H9 (cell line): ENCODE results near the gene SLC25A3. TPM values are rescaled to one million over a fixed set of nuclear protein-coding genes. Genes with fewer than 3 reads are reported as not detected.

Source experiments
- DNase-seq: peaks from one replicate; pipeline ENCODE4 v3.0.0-alpha.2; 2017
- H2AFZ ChIP-seq: one replicate; pipeline ENCODE4 v1.6.1; 2013; ENCODE audit warnings: mild to moderate bottlenecking, low read length, control low read depth, moderate library complexity
- H2AK5ac ChIP-seq: 2 replicates; pipeline ENCODE4 v1.6.1; 2013; ENCODE audit warnings: low read length, control low read depth, mixed read lengths; ENCODE audit not compliant: insufficient read length
- H2BK120ac ChIP-seq: one replicate; pipeline ENCODE4 v1.6.1; 2013; ENCODE audit warnings: low read depth, mild to moderate bottlenecking, low read length, control low read depth, inconsistent platforms; ENCODE audit not compliant: poor library complexity, severe bottlenecking
- H2BK12ac ChIP-seq: 2 replicates; pipeline ENCODE4 v1.6.1; 2013; ENCODE audit warnings: low read length, control low read depth, mixed read lengths, low read depth; ENCODE audit not compliant: insufficient read length
- H2BK15ac ChIP-seq: 2 replicates; pipeline ENCODE4 v1.6.1; 2013; ENCODE audit warnings: low read depth, low read length, control low read depth
- H2BK20ac ChIP-seq: one replicate; pipeline ENCODE4 v1.6.1; 2013; ENCODE audit warnings: low read depth, mild to moderate bottlenecking, low read length, control low read depth, inconsistent platforms; ENCODE audit not compliant: poor library complexity, severe bottlenecking
- H2BK5ac ChIP-seq: 2 replicates; pipeline ENCODE4 v1.6.1; 2013; ENCODE audit warnings: low read length, control low read depth, mixed read lengths; ENCODE audit not compliant: insufficient read length
- H3K14ac ChIP-seq: 2 replicates; pipeline ENCODE4 v1.6.1; 2013; ENCODE audit warnings: low read length, control low read depth; ENCODE audit not compliant: insufficient read depth
- H3K18ac ChIP-seq: 2 replicates; pipeline ENCODE4 v1.6.1; 2013; ENCODE audit warnings: low read depth, mild to moderate bottlenecking, mixed read lengths, low read length, control low read depth; ENCODE audit not compliant: insufficient read length
- H3K23ac ChIP-seq: 2 replicates; pipeline ENCODE4 v1.6.1; 2013; ENCODE audit warnings: low read length, control low read depth, mixed read lengths, low read depth; ENCODE audit not compliant: insufficient read length
- H3K23me2 ChIP-seq: 2 replicates; pipeline ENCODE4 v1.6.1; 2013; ENCODE audit warnings: low read depth, mild to moderate bottlenecking, mixed read lengths, low read length, control low read depth; ENCODE audit not compliant: insufficient read length, poor library complexity, severe bottlenecking
- H3K27ac ChIP-seq: 2 replicates; pipeline ENCODE4 v1.5.1; 2013; ENCODE audit warnings: low read length, control low read depth, mixed read lengths, low read depth; ENCODE audit not compliant: insufficient read length
- H3K27me3 ChIP-seq: 2 replicates; pipeline ENCODE4 v1.6.1; 2013; ENCODE audit warnings: low read length, control low read depth, inconsistent platforms; ENCODE audit not compliant: insufficient read depth
- H3K4ac ChIP-seq: 2 replicates; pipeline ENCODE4 v1.6.1; 2013; ENCODE audit warnings: low read depth, mild to moderate bottlenecking, control low read depth, inconsistent platforms, low read length, moderate library complexity
- H3K4me1 ChIP-seq: 2 replicates; pipeline ENCODE4 v1.6.1; 2013; ENCODE audit warnings: low read length, control low read depth, inconsistent platforms; ENCODE audit not compliant: insufficient read depth
- H3K4me2 ChIP-seq: 2 replicates; pipeline ENCODE4 v1.6.1; 2013; ENCODE audit warnings: low read length, control low read depth, mixed read lengths; ENCODE audit not compliant: insufficient read length, insufficient read depth
- H3K56ac ChIP-seq: 2 replicates; pipeline ENCODE4 v1.6.1; 2013; ENCODE audit warnings: low read depth, mild to moderate bottlenecking, mixed read lengths, low read length, control low read depth; ENCODE audit not compliant: insufficient read length
- H3K79me1 ChIP-seq: 2 replicates; pipeline ENCODE4 v1.6.1; 2013; ENCODE audit warnings: low read depth, mild to moderate bottlenecking, moderate library complexity, low read length, control low read depth, inconsistent platforms; ENCODE audit not compliant: insufficient read depth, poor library complexity, severe bottlenecking
- H3K79me2 ChIP-seq: 2 replicates; pipeline ENCODE4 v1.6.1; 2013; ENCODE audit warnings: low read length, control low read depth, inconsistent platforms; ENCODE audit not compliant: insufficient read depth
- H3K9ac ChIP-seq: 2 replicates; pipeline ENCODE4 v1.6.1; 2013; ENCODE audit warnings: low read length, control low read depth, mixed read lengths; ENCODE audit not compliant: insufficient read length; ENCODE audit errors: extremely low read depth
- H3K9me3 ChIP-seq: one replicate; pipeline ENCODE4 v1.6.1; 2013; ENCODE audit warnings: low read depth, low read length, inconsistent platforms; ENCODE audit not compliant: control insufficient read depth
- H3T11ph ChIP-seq: one replicate; pipeline ENCODE4 v1.6.1; 2013; ENCODE audit warnings: mild to moderate bottlenecking, low read length, control low read depth, inconsistent platforms
- H4K20me1 ChIP-seq: one replicate; pipeline ENCODE4 v1.6.1; 2013; ENCODE audit not compliant: control insufficient read depth, insufficient read length, insufficient read depth
- H4K5ac ChIP-seq: 2 replicates; pipeline ENCODE4 v1.6.1; 2013; ENCODE audit warnings: low read depth, mild to moderate bottlenecking, mixed read lengths, low read length, control low read depth; ENCODE audit not compliant: insufficient read length
- H4K8ac ChIP-seq: replicated peaks from 2 replicates; pipeline ENCODE4 v1.6.1; 2013; ENCODE audit warnings: low read length, control low read depth, mixed read lengths, low read depth; ENCODE audit not compliant: insufficient read length
- H4K91ac ChIP-seq: 2 replicates; pipeline ENCODE4 v1.6.1; 2013; ENCODE audit warnings: low read depth, mild to moderate bottlenecking, moderate library complexity, mixed read lengths, low read length, control low read depth; ENCODE audit not compliant: insufficient read length
- H3K27ac Mint-ChIP-seq, 3 experiments: 2 replicates in 2 of 3; 3 replicates in 1 of 3; pipeline ENCODE4 v1.8.0; 2020 to 2021; ENCODE audit warnings: mixed read lengths in 3 of 3, mild to moderate bottlenecking in 1 of 3, moderate library complexity in 1 of 3
- H3K27me3 Mint-ChIP-seq: 2 replicates; pipeline ENCODE4 v1.8.0; 2021; ENCODE audit warnings: low read depth, mild to moderate bottlenecking, moderate library complexity, mixed read lengths
- H3K36me3 Mint-ChIP-seq, 3 experiments: 2 replicates in 2 of 3; 3 replicates in 1 of 3; pipeline ENCODE4 v1.8.0; 2020 to 2021; ENCODE audit warnings: low read depth in 3 of 3, mixed read lengths in 3 of 3; ENCODE audit not compliant: insufficient read depth in 1 of 3
- H3K4me1 Mint-ChIP-seq, 2 experiments: 2 replicates each; pipeline ENCODE4 v1.8.0; 2020; ENCODE audit warnings: mixed read lengths in 2 of 2
- H3K4me3 Mint-ChIP-seq, 2 experiments: 2 replicates in 1 of 2; 3 replicates in 1 of 2; pipeline ENCODE4 v1.8.0; 2020 to 2021; ENCODE audit warnings: mild to moderate bottlenecking in 2 of 2, mixed read lengths in 2 of 2, moderate library complexity in 1 of 2
- H3K9me3 Mint-ChIP-seq, 2 experiments: 2 replicates in 1 of 2; 3 replicates in 1 of 2; pipeline ENCODE4 v1.8.0; 2020; ENCODE audit warnings: mild to moderate bottlenecking in 2 of 2, mixed read lengths in 2 of 2, moderate library complexity in 1 of 2
- WGBS: extraction: QIAGEN DNeasy Blood & Tissue Kit; methylation state at CpG from one replicate; pipeline ENCODE4 v1.1.7; 2013; ENCODE audit warnings: missing lambda C conversion rate, low lambda C conversion rate, mixed read lengths; ENCODE audit not compliant: insufficient read length; ENCODE audit errors: extremely low coverage; 5-methylcytosine and 5-hydroxymethylcytosine counted together
- total RNA-seq: library from RNA; stranded (reverse); gene quantifications from 2 replicates; pipeline ENCODE4 v1.2.1, GENCODE V29; 2021
- TF ChIP-seq, protein P1 (sequence below): fragments of 200-600 bp; sonication (generic); conservative IDR thresholded peaks from 3 replicates; pipeline ENCODE4 v1.8.0; 2021; ENCODE audit warnings: antibody characterized with exemption, mild to moderate bottlenecking

Gene SLC25A3
- total RNA-seq, 1 experiment from 2014 or later: 673 TPM

- Histone ChIP-seq H3K23me2 (no peaks in the 10 kb centered on the region), H2BK120ac (no peak overlapping the region), H3K4me2 (no peak overlapping the region), H2BK5ac (no peak overlapping the region), H3K4ac (no peak overlapping the region), H4K8ac (no peak overlapping the region), H4K20me1 (no peaks in the 10 kb centered on the region), H4K5ac (no peak overlapping the region), H3K56ac (no peak overlapping the region), H3K4me1 (no peaks in the 10 kb centered on the region), H3K79me2 (no peaks in the 10 kb centered on the region), H3K23ac (no peak overlapping the region), H3K9me3 (no peaks in the 10 kb centered on the region), H2AFZ (no peak overlapping the region), H3K9ac (no peak overlapping the region), H2BK12ac (no peak overlapping the region), H3T11ph (no peak overlapping the region), H3K14ac (no peak overlapping the region), H4K91ac (no peak overlapping the region), H3K79me1 (no peaks in the 10 kb centered on the region), H2AK5ac (no peak overlapping the region), H3K18ac (no peak overlapping the region), H2BK15ac (no peak overlapping the region), H3K27ac (no peak overlapping the region), H3K27me3 (no peaks in the 10 kb centered on the region), H2BK20ac (no peak overlapping the region)
- TF ChIP-seq, protein P1, sequence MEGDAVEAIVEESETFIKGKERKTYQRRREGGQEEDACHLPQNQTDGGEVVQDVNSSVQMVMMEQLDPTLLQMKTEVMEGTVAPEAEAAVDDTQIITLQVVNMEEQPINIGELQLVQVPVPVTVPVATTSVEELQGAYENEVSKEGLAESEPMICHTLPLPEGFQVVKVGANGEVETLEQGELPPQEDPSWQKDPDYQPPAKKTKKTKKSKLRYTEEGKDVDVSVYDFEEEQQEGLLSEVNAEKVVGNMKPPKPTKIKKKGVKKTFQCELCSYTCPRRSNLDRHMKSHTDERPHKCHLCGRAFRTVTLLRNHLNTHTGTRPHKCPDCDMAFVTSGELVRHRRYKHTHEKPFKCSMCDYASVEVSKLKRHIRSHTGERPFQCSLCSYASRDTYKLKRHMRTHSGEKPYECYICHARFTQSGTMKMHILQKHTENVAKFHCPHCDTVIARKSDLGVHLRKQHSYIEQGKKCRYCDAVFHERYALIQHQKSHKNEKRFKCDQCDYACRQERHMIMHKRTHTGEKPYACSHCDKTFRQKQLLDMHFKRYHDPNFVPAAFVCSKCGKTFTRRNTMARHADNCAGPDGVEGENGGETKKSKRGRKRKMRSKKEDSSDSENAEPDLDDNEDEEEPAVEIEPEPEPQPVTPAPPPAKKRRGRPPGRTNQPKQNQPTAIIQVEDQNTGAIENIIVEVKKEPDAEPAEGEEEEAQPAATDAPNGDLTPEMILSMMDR: no peak
- Mint-ChIP-seq H3K4me1 (no peaks in the 10 kb centered on the region), H3K36me3 (no peaks in the 10 kb centered on the region), H3K4me3 (no peak overlapping the region), H3K9me3 (no peaks in the 10 kb centered on the region), H3K27ac (no peak overlapping the region), H3K27me3 (no peaks in the 10 kb centered on the region)
- WGBS: no CpG with 5 or more reads among the region's 1 CpG
- DNase-seq: no peak
These were observed 33.8 kb upstream of the SLC25A3 start for GRCh38 chr12:98559666-98560065.
